ENCODE measurements around the gene FNDC3B.

The FNDC3B gene

DNA sequence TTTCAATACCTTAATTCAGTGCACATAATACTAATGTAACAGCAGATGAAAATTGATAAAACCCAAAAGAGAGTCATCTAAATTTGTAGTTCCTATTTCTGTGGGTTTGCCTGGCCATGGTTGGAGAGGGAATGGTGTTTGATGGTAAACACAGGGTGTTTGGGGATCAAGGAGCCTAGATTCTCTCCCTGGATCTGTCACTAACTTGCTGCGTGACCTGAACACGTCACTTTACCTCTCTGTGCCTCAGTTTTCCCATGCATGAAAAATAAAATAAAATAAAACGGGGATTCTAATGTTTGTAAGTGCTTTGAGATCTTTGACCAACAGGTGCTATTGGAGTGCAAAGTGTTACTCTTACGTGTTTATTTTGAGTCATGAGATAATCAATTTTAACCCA, 359.1 kb downstream of the FNDC3B start:
- H3K4me1 ChIP-seq (ENCODE audit: control insufficient read depth, insufficient read depth, low read length) = peaks cover 3% of the 10 kb centered on the region
- H3K9ac ChIP-seq (ENCODE audit: low read length) = no peak overlapping the region
- no peak overlapping the region for H3K4me3 ChIP-seq (ENCODE audit: low read length)
- DNase-seq (ENCODE audit: low read depth) = no peak
- H3K9me3 ChIP-seq (ENCODE audit: control insufficient read depth, low read length) = no peaks in the 10 kb centered on the region
- H3K36me3 ChIP-seq (ENCODE audit: control insufficient read depth, insufficient read depth, low read length, severe bottlenecking) = peaks cover 86% of the 10 kb centered on the region
- H3K27me3 ChIP-seq (replicated peaks; ENCODE audit: control insufficient read depth, insufficient read depth, low read length) = no peaks in the 10 kb centered on the region

DNA sequence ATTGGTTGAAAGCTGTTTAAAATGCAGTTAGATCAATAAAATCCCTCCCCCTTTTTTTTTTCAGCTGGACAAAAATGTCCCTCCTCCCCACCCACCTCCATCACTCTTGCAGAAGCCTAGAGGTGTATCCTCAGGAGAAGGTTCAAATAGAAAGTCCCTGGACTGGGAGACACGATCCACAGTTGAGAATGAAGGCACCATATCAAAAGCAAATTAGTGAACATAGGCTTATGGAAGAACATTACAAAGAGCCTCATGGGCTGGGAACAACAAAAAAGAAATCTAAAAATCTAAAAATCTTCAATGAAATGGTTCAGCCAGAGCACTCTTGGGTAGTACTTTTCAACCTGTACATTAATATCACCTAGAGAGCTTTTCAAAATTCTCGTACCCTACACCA, 362.7 kb downstream of the FNDC3B start:
- Histone ChIP-seq H3K36me3 (ENCODE audit: control insufficient read depth, insufficient read depth, low read length, severe bottlenecking) (peaks cover 58% of the 10 kb centered on the region), H3K9ac (ENCODE audit: low read length) (no peak overlapping the region), H3K4me1 (ENCODE audit: control insufficient read depth, insufficient read depth, low read length) (peaks cover 3% of the 10 kb centered on the region), H3K27me3 (replicated peaks; ENCODE audit: control insufficient read depth, insufficient read depth, low read length) (no peaks in the 10 kb centered on the region), H3K9me3 (ENCODE audit: control insufficient read depth, low read length) (no peaks in the 10 kb centered on the region), H3K4me3 (ENCODE audit: low read length) (no peak overlapping the region)
- DNase-seq (ENCODE audit: low read depth) = no peak

DNA sequence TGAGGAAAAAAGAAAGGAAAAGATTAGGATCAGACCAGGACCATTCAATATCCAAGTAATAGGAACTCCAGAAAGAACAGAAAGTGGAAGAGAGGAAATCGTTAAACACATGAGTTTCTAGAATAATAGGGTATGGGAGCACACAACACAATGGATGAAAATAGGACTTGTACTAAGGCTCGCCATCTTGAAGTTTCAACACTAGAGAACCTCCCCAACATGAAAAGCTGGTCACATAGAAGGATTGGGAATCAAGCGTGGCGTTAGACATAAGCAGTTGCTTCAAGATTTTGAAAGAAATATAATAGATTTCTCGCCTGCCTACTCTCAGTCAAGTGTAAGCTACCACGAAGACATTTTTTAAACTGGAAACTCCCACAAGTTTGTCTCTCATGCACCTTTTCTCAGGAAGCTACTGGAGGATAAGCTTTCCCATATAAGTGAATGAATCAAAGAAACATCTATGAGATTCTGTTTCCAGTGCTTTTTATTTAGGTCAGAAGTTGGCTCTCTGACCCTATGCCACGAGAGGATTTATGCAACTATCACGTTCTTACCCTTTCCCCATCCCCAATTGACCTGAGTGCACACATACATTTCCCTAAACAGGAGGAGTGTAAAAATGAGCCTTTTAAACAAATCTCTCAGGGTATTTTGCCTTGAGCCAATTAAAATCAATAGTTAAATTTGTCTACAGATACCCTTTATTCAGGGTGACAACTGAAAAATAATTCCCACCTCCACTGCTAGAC, 363.7 kb downstream of the FNDC3B start:
- Histone ChIP-seq H3K36me3 (ENCODE audit: control insufficient read depth, insufficient read depth, low read length, severe bottlenecking) (peaks cover 48% of the 10 kb centered on the region), H3K27me3 (replicated peaks; ENCODE audit: control insufficient read depth, insufficient read depth, low read length) (no peaks in the 10 kb centered on the region), H3K9ac (ENCODE audit: low read length) (no peak overlapping the region), H3K9me3 (ENCODE audit: control insufficient read depth, low read length) (no peaks in the 10 kb centered on the region), H3K4me3 (ENCODE audit: low read length) (no peak overlapping the region), H3K4me1 (ENCODE audit: control insufficient read depth, insufficient read depth, low read length) (no peaks in the 10 kb centered on the region)
- DNase-seq (ENCODE audit: low read depth) = no peak

DNA sequence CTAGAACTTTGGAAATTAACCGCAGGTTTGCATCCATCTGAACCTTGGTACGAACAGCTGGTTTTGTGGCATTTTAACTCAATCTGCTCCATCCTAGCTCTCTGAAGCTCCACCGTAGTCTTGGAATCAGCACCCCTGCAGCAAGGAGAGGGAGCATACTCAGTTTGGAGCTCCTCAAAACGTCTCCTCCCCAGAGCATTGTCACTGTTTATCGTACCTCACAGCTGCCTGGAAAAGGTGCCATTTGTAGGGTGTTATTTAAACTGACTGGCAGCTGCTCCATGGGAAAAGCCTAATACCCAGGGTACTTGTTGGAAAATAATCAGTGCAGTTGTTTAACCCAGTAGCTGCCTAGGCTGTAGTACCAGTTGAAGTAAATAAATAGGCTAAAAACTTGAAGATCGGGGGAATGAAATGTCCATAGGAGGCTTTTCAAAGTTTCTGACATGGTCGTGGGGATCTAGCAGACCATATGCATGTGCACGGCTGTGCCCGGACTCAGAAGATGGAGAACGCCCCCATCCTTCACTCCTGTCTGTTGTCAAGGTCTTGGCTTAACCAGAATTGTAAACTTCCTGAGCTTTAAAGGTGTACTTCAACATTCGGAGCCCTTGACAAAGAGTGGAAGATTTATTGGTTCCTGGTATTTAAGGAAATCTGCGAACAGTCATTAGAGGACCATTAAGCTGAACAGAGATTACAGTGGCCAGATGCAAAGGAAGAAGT, 365.0 kb downstream of the FNDC3B start:
- DNase-seq (ENCODE audit: low read depth) = no peak
- Histone ChIP-seq H3K36me3 (ENCODE audit: control insufficient read depth, insufficient read depth, low read length, severe bottlenecking) (peaks cover 35% of the 10 kb centered on the region), H3K9me3 (ENCODE audit: control insufficient read depth, low read length) (no peaks in the 10 kb centered on the region), H3K4me1 (ENCODE audit: control insufficient read depth, insufficient read depth, low read length) (no peaks in the 10 kb centered on the region), H3K9ac (ENCODE audit: low read length) (no peak overlapping the region), H3K4me3 (ENCODE audit: low read length) (no peak overlapping the region), H3K27me3 (replicated peaks; ENCODE audit: control insufficient read depth, insufficient read depth, low read length) (no peaks in the 10 kb centered on the region)

DNA sequence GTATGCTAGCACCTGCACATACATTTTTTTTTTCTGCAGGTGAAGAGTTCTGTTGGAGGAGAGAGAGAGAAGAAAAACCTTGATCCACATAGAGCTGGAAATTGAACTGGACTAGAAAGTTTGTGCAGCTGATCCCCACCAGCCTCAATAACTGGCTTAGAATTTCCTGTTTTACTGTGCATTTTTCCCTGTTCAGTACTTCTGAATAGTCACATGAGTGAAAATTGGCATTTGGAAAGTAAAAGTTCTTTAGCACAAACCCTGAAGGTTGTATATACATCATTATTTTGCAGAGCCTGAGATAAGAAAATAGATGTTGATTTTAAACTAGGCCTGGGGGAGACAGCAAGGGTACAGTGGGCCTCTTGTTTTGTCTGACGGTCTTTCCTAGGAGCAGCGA, 366.5 kb downstream of the FNDC3B start:
- Histone ChIP-seq H3K36me3 (ENCODE audit: control insufficient read depth, insufficient read depth, low read length, severe bottlenecking) (peaks cover 23% of the 10 kb centered on the region), H3K4me1 (ENCODE audit: control insufficient read depth, insufficient read depth, low read length) (no peaks in the 10 kb centered on the region), H3K9ac (ENCODE audit: low read length) (no peak overlapping the region), H3K9me3 (ENCODE audit: control insufficient read depth, low read length) (no peaks in the 10 kb centered on the region), H3K4me3 (ENCODE audit: low read length) (no peak overlapping the region), H3K27me3 (replicated peaks; ENCODE audit: control insufficient read depth, insufficient read depth, low read length) (no peaks in the 10 kb centered on the region)
- no peak for DNase-seq (ENCODE audit: low read depth)

DNA sequence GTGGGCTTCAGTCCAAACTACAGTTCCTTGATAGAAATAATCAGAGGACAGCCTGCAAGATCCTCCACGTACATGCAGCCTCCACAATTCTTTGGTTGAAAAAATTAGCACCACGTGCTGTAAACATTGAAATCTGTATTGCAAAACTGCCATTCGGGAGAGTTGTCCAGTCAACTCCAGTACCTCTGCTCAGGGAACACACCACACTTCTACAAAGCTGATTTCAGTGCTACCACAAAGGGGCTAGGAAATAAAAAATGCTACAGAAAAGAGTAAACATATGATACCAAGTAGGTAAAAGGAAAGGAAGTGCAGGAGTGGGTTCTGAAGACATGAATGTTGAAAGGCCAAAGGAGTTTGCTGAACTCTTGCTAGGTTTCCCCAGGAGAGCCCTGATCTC, 368.5 kb downstream of the FNDC3B start:
- H3K9me3 ChIP-seq (ENCODE audit: control insufficient read depth, low read length) = no peaks in the 10 kb centered on the region

DNA sequence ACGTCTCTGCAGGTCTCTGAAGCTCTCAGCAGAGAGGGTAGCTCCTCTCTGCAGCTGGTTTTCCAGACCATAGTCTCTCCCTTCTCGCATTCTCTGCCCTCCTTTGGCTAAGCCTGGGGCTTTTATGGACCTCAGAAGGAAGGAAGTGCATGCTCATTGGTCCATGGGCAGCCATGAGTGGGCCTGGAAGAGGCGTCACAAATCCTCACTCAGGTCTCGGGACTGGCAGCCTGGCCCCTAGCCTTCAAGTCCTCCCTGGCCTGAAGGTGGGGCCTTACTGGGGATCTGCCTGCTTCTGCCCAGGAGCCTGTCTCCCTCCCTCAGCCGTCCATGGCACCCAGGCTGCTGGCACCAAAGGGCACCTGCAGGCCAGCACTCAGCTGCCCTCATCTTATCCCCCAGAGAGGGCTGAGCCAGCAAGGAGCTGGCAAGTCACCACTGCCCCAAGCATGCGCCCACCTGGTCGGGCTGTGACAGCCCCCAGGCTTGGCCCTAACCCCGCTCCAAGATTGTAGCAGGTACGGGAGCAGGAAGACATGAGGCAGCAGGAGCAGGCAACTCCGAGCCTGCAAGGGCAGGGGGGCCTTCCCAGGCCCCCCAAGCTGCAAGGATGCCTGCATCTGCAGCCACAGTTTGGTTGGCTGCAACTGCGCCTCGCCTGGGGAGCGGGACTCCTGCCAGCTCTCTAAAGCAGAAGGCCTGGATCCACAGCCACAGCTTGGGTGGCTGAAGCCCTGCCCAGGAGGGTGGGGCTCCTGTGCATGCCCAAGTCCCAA, 371.5 kb downstream of the FNDC3B start:
- DNase-seq (ENCODE audit: low read depth) = no peak

More for the DNA sequence above, 368.5 kb downstream of the FNDC3B start:
- H3K36me3 ChIP-seq (ENCODE audit: control insufficient read depth, insufficient read depth, low read length, severe bottlenecking) = peaks cover 6% of the 10 kb centered on the region
- no peak overlapping the region for H3K4me3 ChIP-seq (ENCODE audit: low read length)
- no peaks in the 10 kb centered on the region for H3K27me3 ChIP-seq (replicated peaks; ENCODE audit: control insufficient read depth, insufficient read depth, low read length)
- no peaks in the 10 kb centered on the region for H3K4me1 ChIP-seq (ENCODE audit: control insufficient read depth, insufficient read depth, low read length)
- H3K9ac ChIP-seq (ENCODE audit: low read length) = no peak overlapping the region
- no peak for DNase-seq (ENCODE audit: low read depth)

DNA sequence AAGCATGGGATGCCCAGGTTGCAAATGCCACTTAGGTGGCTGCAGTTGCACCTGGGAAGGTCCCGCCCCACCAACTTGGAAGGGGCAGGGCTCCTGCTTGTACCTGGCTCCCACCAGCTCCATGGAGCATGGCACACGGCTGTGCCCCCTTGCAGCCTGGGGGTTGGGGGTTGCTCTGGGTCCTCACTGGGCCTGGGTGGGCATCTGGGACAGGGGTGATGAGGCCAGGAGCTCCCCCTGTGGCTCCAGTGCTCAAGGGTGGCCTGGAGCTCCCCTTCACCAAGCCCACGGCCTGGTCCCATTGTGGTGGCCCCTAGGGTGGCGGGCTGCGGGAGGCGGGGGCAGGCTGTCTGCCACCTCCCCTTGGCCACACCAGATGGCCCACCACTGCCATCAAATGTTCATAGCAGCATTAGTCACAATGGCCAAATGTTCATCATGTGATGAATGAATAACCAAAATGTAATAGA, 372.1 kb downstream of the FNDC3B start:
- H3K4me3 ChIP-seq (ENCODE audit: low read length) = no peak overlapping the region
- no peak for DNase-seq (ENCODE audit: low read depth)
- H3K27me3 ChIP-seq (replicated peaks; ENCODE audit: control insufficient read depth, insufficient read depth, low read length) = no peaks in the 10 kb centered on the region
- H3K9me3 ChIP-seq (ENCODE audit: control insufficient read depth, low read length) = no peaks in the 10 kb centered on the region
- no peaks in the 10 kb centered on the region for H3K36me3 ChIP-seq (ENCODE audit: control insufficient read depth, insufficient read depth, low read length, severe bottlenecking)
- no peak overlapping the region for H3K9ac ChIP-seq (ENCODE audit: low read length)
- H3K4me1 ChIP-seq (ENCODE audit: control insufficient read depth, insufficient read depth, low read length) = no peaks in the 10 kb centered on the region

More for the DNA sequence above, 371.5 kb downstream of the FNDC3B start:
- H3K27me3 ChIP-seq (replicated peaks; ENCODE audit: control insufficient read depth, insufficient read depth, low read length) = no peaks in the 10 kb centered on the region
- H3K36me3 ChIP-seq (ENCODE audit: control insufficient read depth, insufficient read depth, low read length, severe bottlenecking) = no peaks in the 10 kb centered on the region
- H3K4me3 ChIP-seq (ENCODE audit: low read length) = no peak overlapping the region
- no peak overlapping the region for H3K9ac ChIP-seq (ENCODE audit: low read length)
- H3K4me1 ChIP-seq (ENCODE audit: control insufficient read depth, insufficient read depth, low read length) = no peaks in the 10 kb centered on the region
- no peaks in the 10 kb centered on the region for H3K9me3 ChIP-seq (ENCODE audit: control insufficient read depth, low read length)

DNA sequence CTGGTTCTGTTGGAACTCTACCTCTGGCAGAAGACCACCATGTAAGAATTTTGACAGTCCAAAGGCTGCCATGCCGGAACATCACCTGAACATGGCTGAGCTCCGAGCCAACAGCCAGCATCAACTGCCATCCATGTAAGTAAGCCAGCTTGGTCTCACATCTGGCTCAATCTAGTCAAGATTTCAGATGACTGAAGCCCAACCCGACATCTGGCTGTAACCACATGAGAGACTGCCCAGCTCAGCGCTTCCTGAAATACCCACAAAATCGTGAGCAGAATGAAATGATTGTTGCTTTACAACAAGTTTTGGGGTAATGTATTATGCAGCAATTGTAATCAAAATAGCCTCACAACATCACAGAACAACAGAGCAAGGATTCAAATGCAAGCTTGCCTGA, 375.9 kb downstream of the FNDC3B start:
- no peak for DNase-seq (ENCODE audit: low read depth)
- no peaks in the 10 kb centered on the region for H3K36me3 ChIP-seq (ENCODE audit: control insufficient read depth, insufficient read depth, low read length, severe bottlenecking)
- no peak overlapping the region for H3K4me3 ChIP-seq (ENCODE audit: low read length)
- peaks cover 2% of the 10 kb centered on the region for H3K9me3 ChIP-seq (ENCODE audit: control insufficient read depth, low read length)
- H3K4me1 ChIP-seq (ENCODE audit: control insufficient read depth, insufficient read depth, low read length) = no peaks in the 10 kb centered on the region
- H3K27me3 ChIP-seq (replicated peaks; ENCODE audit: control insufficient read depth, insufficient read depth, low read length) = no peaks in the 10 kb centered on the region
- H3K9ac ChIP-seq (ENCODE audit: low read length) = no peak overlapping the region

DNA sequence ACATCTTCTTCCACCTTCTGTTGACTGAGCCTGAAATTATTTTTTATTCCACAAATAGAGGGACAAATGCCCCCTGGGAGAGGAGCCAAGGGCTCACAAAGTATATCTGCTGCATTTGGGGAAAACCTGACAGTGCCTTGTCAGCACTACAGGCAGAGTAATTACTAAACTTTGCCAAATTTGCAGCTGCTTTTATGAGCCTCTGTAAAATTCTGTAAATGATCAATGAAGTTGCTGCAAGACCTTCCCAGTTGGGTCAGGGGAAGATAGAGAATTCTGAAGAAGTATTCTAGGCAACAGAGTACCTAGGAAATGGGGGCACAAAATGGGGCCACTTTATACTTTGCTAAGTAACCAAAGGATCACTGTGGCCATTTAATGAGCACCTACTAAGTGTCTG, 398.3 kb downstream of the FNDC3B start:
- Histone ChIP-seq H3K36me3 (ENCODE audit: control insufficient read depth, insufficient read depth, low read length, severe bottlenecking) (no peaks in the 10 kb centered on the region), H3K27me3 (replicated peaks; ENCODE audit: control insufficient read depth, insufficient read depth, low read length) (peaks cover 24% of the 10 kb centered on the region), H3K9ac (ENCODE audit: low read length) (no peak overlapping the region), H3K4me3 (ENCODE audit: low read length) (no peak overlapping the region), H3K9me3 (ENCODE audit: control insufficient read depth, low read length) (peaks cover under 1% of the 10 kb centered on the region), H3K4me1 (ENCODE audit: control insufficient read depth, insufficient read depth, low read length) (no peaks in the 10 kb centered on the region)
- no peak for DNase-seq (ENCODE audit: low read depth)

DNA sequence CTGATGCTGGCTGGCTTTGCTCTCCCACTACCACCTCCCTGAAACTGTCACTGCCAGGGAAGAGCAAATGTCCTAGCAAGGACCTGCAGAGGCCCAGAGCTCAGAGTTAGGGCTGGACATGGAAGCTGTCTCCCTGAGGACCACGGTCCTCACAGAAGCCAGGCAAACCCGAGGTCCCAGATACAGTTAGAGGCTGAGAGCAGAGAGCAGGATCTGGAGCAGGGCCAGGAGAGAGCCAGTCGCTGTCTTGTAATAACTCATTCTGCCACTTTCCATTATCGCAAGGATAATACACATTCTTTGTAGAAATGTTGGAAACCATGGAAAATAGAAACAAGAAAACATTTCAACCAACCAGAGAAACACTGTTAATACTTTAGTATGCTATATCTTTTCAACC, 398.8 kb downstream of the FNDC3B start:
- peaks cover 26% of the 10 kb centered on the region for H3K27me3 ChIP-seq (replicated peaks; ENCODE audit: control insufficient read depth, insufficient read depth, low read length)
- H3K9ac ChIP-seq (ENCODE audit: low read length) = no peak overlapping the region
- no peaks in the 10 kb centered on the region for H3K4me1 ChIP-seq (ENCODE audit: control insufficient read depth, insufficient read depth, low read length)
- H3K36me3 ChIP-seq (ENCODE audit: control insufficient read depth, insufficient read depth, low read length, severe bottlenecking) = no peaks in the 10 kb centered on the region
- H3K4me3 ChIP-seq (ENCODE audit: low read length) = no peak overlapping the region
- no peaks in the 10 kb centered on the region for H3K9me3 ChIP-seq (ENCODE audit: control insufficient read depth, low read length)
- DNase-seq (ENCODE audit: low read depth) = no peak

Measured in adipocyte (in vitro differentiated cells).